K562 (cell line): ENCODE data around the gene LIMCH1. TPM values are rescaled to one million over a fixed set of nuclear protein-coding genes. Genes with fewer than 3 reads are reported as not detected.

Source experiments
- ATAC-seq: fragments of 200-7000 bp; cut with Tn5 transposase; 3 replicates; pipeline ENCODE4 v1.9.1; 2020; ENCODE audit warnings: moderate library complexity
- BruUV-seq: library from RNA; stranded (reverse); fragments of 400-500 nt; replicated peaks from 2 replicates; lab custom pipeline; 2021; lab: Mats Ljungman, UMichigan
- CTCF ChIA-PET: fragments of 300-600 bp; formaldehyde crosslinking; extraction: SDS; loops from one replicate; lab custom pipeline; 2021; ENCODE audit warnings: low intra/inter-chr PET ratio; lab: Yijun Ruan, JAX
- POLR2A ChIA-PET: fragments of 300-600, 350-650 bp; sonication (Branson Sonifier 250); formaldehyde crosslinking; extraction: SDS; loops from one replicate; lab custom pipeline; 2021; ENCODE audit warnings: antibody characterized with exemption, inconsistent platforms; lab: Yijun Ruan, JAX
- DNase-seq, 4 experiments: peaks; one replicate each; pipeline versions ENCODE4 v3.0.0 to v3.0.0-alpha.2; 2011 to 2018; ENCODE audit warnings: low spot score in 3 of 4, mixed read lengths in 3 of 4; ENCODE audit errors: extremely low read depth in 1 of 4
- FAIRE-seq: peaks from 2 replicates; lab custom pipeline; 2011; peaks lifted over from hg19 to GRCh38; lab: Jason Lieb, UNC
- H2AFZ ChIP-seq: 2 replicates; pipeline ENCODE4 v1.6.0; 2011; ENCODE audit warnings: low read depth, low read length, control low read depth, inconsistent platforms
- H3K27ac ChIP-seq: fragments of 200-600 bp; 3 replicates; pipeline ENCODE4 v1.8.0; 2011; ENCODE audit warnings: low read depth, mild to moderate bottlenecking, control low read depth, inconsistent platforms, low read length, moderate library complexity, mixed read lengths; ENCODE audit errors: extremely low read depth
- H3K27me3 ChIP-seq, 2 experiments: fragments of 300-600 bp in 1 of 2; 2 replicates in 1 of 2; 3 replicates in 1 of 2; pipeline versions ENCODE4 v1.6.0 to v1.8.0; 2011; ENCODE audit warnings: inconsistent platforms in 2 of 2, low read length in 2 of 2, mild to moderate bottlenecking in 1 of 2, mixed read lengths in 1 of 2, moderate library complexity in 1 of 2; ENCODE audit not compliant: control insufficient read depth in 2 of 2, insufficient read depth in 2 of 2
- H3K36me3 ChIP-seq: fragments of 300-600 bp; 3 replicates; pipeline ENCODE4 v1.8.0; 2011; ENCODE audit warnings: mild to moderate bottlenecking, low read length, inconsistent platforms; ENCODE audit not compliant: control insufficient read depth, insufficient read depth
- H3K4me1 ChIP-seq, 2 experiments: fragments of 200-600 bp in 1 of 2; replicated peaks in 1 of 2; 2 replicates in 1 of 2; 3 replicates in 1 of 2; pipeline versions ENCODE4 v1.5.1 to v1.8.0; 2011; ENCODE audit warnings: inconsistent platforms in 2 of 2, low read length in 2 of 2, mild to moderate bottlenecking in 1 of 2, mixed read lengths in 1 of 2, moderate library complexity in 1 of 2; ENCODE audit not compliant: control insufficient read depth in 2 of 2, insufficient read depth in 2 of 2
- H3K4me2 ChIP-seq: 2 replicates; pipeline ENCODE4 v1.6.1; 2011; ENCODE audit warnings: low read length, control low read depth, inconsistent platforms, mixed read lengths; ENCODE audit not compliant: insufficient read depth
- H3K4me3 ChIP-seq: fragments of 200-600 bp; sonication (generic), shearing (Covaris generic); 2 replicates; pipeline ENCODE4 v1.5.1; 2016; ENCODE audit warnings: control low read depth, inconsistent platforms
- H3K79me2 ChIP-seq: fragments of 200-600 bp; 3 replicates; pipeline ENCODE4 v1.8.0; 2011; ENCODE audit warnings: low read length, inconsistent platforms; ENCODE audit not compliant: control insufficient read depth, insufficient read depth
- H3K9ac ChIP-seq, 2 experiments: 2 replicates each; pipeline versions ENCODE4 v1.6.0 to v1.6.1; 2011; ENCODE audit warnings: low read depth in 2 of 2, low read length in 2 of 2, control low read depth in 1 of 2, inconsistent platforms in 1 of 2, mild to moderate bottlenecking in 1 of 2, mixed read lengths in 1 of 2; ENCODE audit not compliant: insufficient read depth in 1 of 2
- H3K9me1 ChIP-seq: one replicate; pipeline ENCODE4 v1.6.0; 2011; ENCODE audit warnings: inconsistent platforms, mild to moderate bottlenecking, low read length, moderate library complexity; ENCODE audit not compliant: control insufficient read depth, insufficient read depth
- H3K9me3 ChIP-seq: replicated peaks from 2 replicates; pipeline ENCODE4 v1.5.1; 2011; ENCODE audit warnings: low read depth, low read length, inconsistent platforms; ENCODE audit not compliant: control insufficient read depth, insufficient read depth
- H4K20me1 ChIP-seq: replicated peaks from 2 replicates; pipeline ENCODE4 v1.6.1; 2011; ENCODE audit warnings: low read length, inconsistent platforms, mixed read lengths; ENCODE audit not compliant: control insufficient read depth, insufficient read depth
- CUX1 ChIP-seq: fragments of 200-800 bp; sonication (Bioruptor generic); IDR thresholded peaks from 2 replicates; pipeline ENCODE4 v1.6.1; 2016; ENCODE audit warnings: missing genetic modification characterization, missing compliant biosample characterization
- HDGF ChIP-seq: fragments of 450-650 bp; IDR thresholded peaks from 2 replicates; pipeline ENCODE4 v1.6.1; 2016
- MXI1 ChIP-seq: IDR thresholded peaks from 2 replicates; pipeline ENCODE4 v1.6.1; 2011; ENCODE audit warnings: low read depth, mild to moderate bottlenecking, improper control_type of control experiment, low read length
- PHB ChIP-seq: fragments of 250-450 bp; sonication (Bioruptor Pico); IDR thresholded peaks from 2 replicates; pipeline ENCODE4 v1.5.0; 2021
- RHOXF2B ChIP-seq: fragments of 250-450 bp; sonication (Bioruptor Pico); conservative IDR thresholded peaks from 2 replicates; pipeline ENCODE4 v1.5.1; 2021
- SETDB1 ChIP-seq: IDR thresholded peaks from one replicate; pipeline ENCODE4 v1.6.1; 2012; ENCODE audit warnings: low read length, control low read depth, inconsistent platforms
- SNIP1 ChIP-seq: fragments of 450-650 bp; IDR thresholded peaks from 2 replicates; pipeline ENCODE4 v1.7.1; 2017; ENCODE audit warnings: low read depth, mild to moderate bottlenecking
- SPI1 ChIP-seq: IDR thresholded peaks from 2 replicates; pipeline ENCODE4 v1.6.1; 2011; ENCODE audit warnings: low read depth, low read length, control low read depth, borderline replicate concordance
- ZFP1 ChIP-seq: fragments of 450-650 bp; formaldehyde crosslinking; IDR thresholded peaks from 2 replicates; pipeline ENCODE4 v1.4.0; 2020; ENCODE audit warnings: mild to moderate bottlenecking, mixed read lengths
- ZKSCAN1 ChIP-seq: fragments of 150-350 bp; IDR thresholded peaks from 2 replicates; pipeline ENCODE4 v1.6.1; 2016; ENCODE audit warnings: low read depth, low read length
- ZNF699 ChIP-seq: fragments of 250-450 bp; sonication (Bioruptor Pico); IDR thresholded peaks from 2 replicates; pipeline ENCODE4 v1.8.0; 2021; ENCODE audit warnings: mild to moderate bottlenecking, moderate library complexity; ENCODE audit not compliant: insufficient replicate concordance
- WGBS: fragments of 100-300 bp; shearing (Covaris generic); methylation state at CpG from one replicate; pipeline ENCODE4 v1.1.6; 2016; ENCODE audit warnings: low coverage, mixed read lengths; ENCODE audit not compliant: insufficient coverage; ENCODE audit errors: missing lambda C conversion rate; 5-methylcytosine and 5-hydroxymethylcytosine counted together
- in situ Hi-C: fragments of 300-500 bp; cut with MboI; formaldehyde crosslinking; loops from 4 replicates; pipeline ENCODE4 v1.15.0; 2018; ENCODE audit warnings: inconsistent platforms, mixed read lengths
- intact Hi-C: fragments of 100-400 bp; cut with micrococcal nuclease; formaldehyde crosslinking; loops from 2 replicates; pipeline ENCODE4 v1.14.2; 2022
- polyA plus RNA-seq, 8 experiments: library from polyadenylated mRNA; depleted of rRNA in 4 of 8; stranded (reverse) in 5 of 8; unstranded in 3 of 8; fragments of >200 nt; fragmentation: Nextera tagmentation in 2 of 8; fragmentation: Illumina TruSeq in 1 of 8; extraction: Ambion mirVana in 2 of 8; extraction: Trizol in 1 of 8; gene quantifications; 2 replicates each; pipeline versions ENCODE4 v1.2.1 to v1.2.3, GENCODE V29; 2011 to 2014; ENCODE audit warnings: inconsistent platforms in 1 of 8, missing spikeins in 1 of 8
- total RNA-seq, 7 experiments: library from RNA; depleted of rRNA in 6 of 7; stranded (reverse); fragments of >200 nt in 6 of 7; fragmentation: Illumina TruSeq in 2 of 7; extraction: Trizol in 2 of 7; gene quantifications; 2 replicates each; pipeline versions ENCODE4 v1.2.1 to v1.2.3, GENCODE V29; 2011 to 2021; ENCODE audit warnings: low replicate concordance in 1 of 7

The LIMCH1 gene
- total and polyA plus RNA-seq, 9 of the 15 experiments (the other 6 are each of a cell fraction or from before 2014, with no cell fraction given): 0.35 TPM; not detected in 8

- DNase-seq: no peak
- Histone ChIP-seq H3K27ac (no peak overlapping the region), H3K79me2 (no peaks in the 10 kb centered on the region), H3K4me1 (no peaks in the 10 kb centered on the region), H2AFZ (no peak overlapping the region), H4K20me1 (no peaks in the 10 kb centered on the region), H3K9me3 (no peaks in the 10 kb centered on the region), H3K4me3 (no peak overlapping the region), H3K4me2 (no peak overlapping the region), H3K9ac (no peak overlapping the region), H3K9me1 (no peaks in the 10 kb centered on the region), H3K27me3 (no peaks in the 10 kb centered on the region), H3K36me3 (no peaks in the 10 kb centered on the region)
- FAIRE-seq: no peak
- CTCF ChIA-PET: no interaction called here
- POLR2A ChIA-PET: interaction anchor here (0.5 kb wide), 1 partner anchor 15 kb away, joined by 3 read pairs; no protein-coding TSS in a partner anchor
- intact Hi-C loops: no loop called here
- BruUV-seq: no TSS peak
- no peak for ATAC-seq
- WGBS: 0% methylated on average over 12 of the region's 12 CpGs
- in situ Hi-C loops: no loop called here
- TF ChIP-seq SETDB1 (no peak), PHB (CRISPR knock-in tag) (no peak), RHOXF2B (no peak), HDGF (no peak), ZKSCAN1 (no peak), MXI1 (no peak), ZFP1 (CRISPR knock-in tag) (no peak), SPI1 (no peak), ZNF699 (no peak), CUX1 (CRISPR knock-in tag) (no peak), SNIP1 (no peak)
These were observed 193.7 kb downstream of the LIMCH1 start for GRCh38 chr4:41731569-41732126.
